Hepatocyte (in vitro differentiated cells): ENCODE data around the gene NRIP3. TPM values are rescaled to one million over a fixed set of nuclear protein-coding genes. Genes with fewer than 3 reads are reported as not detected.
A peak's percentile ranks its signal among the peaks of the same experiment; 100 is the strongest.

ENCODE experiments used
- DNase-seq: peaks from one replicate; pipeline ENCODE4 v3.0.0-alpha.2; 2016; ENCODE audit warnings: low spot score
- H2AFZ ChIP-seq: fragments of 200-600 bp; sonication (generic); 2 replicates; pipeline ENCODE4 v1.6.0; 2016; ENCODE audit warnings: antibody characterized with exemption, mild to moderate bottlenecking
- H3K27ac ChIP-seq: fragments of 200-600 bp; sonication (generic); 2 replicates; pipeline ENCODE4 v1.5.1; 2016; ENCODE audit warnings: mild to moderate bottlenecking
- H3K27me3 ChIP-seq: fragments of 200-600 bp; sonication (generic); 2 replicates; pipeline ENCODE4 v1.6.1; 2016
- H3K36me3 ChIP-seq: fragments of 200-600 bp; sonication (generic); replicated peaks from 2 replicates; pipeline ENCODE4 v1.5.1; 2016; ENCODE audit warnings: low read depth; ENCODE audit not compliant: insufficient read depth
- H3K4me1 ChIP-seq: fragments of 200-600 bp; sonication (generic); 2 replicates; pipeline ENCODE4 v1.5.1; 2016; ENCODE audit warnings: mild to moderate bottlenecking, moderate library complexity; ENCODE audit not compliant: insufficient read depth
- H3K4me2 ChIP-seq: fragments of 200-600 bp; sonication (generic); 2 replicates; pipeline ENCODE4 v1.6.0; 2016
- H3K4me3 ChIP-seq: fragments of 200-600 bp; sonication (generic); 2 replicates; pipeline ENCODE4 v1.5.1; 2016; ENCODE audit warnings: mild to moderate bottlenecking
- H3K79me2 ChIP-seq: fragments of 200-600 bp; sonication (generic); 2 replicates; pipeline ENCODE4 v1.6.0; 2017; ENCODE audit warnings: mild to moderate bottlenecking
- H3K9me2 ChIP-seq: fragments of 200-600 bp; sonication (generic); replicated peaks from 2 replicates; pipeline ENCODE4 v1.6.0; 2017; ENCODE audit warnings: mild to moderate bottlenecking; ENCODE audit not compliant: insufficient read depth
- H3K9me3 ChIP-seq: fragments of 200-600 bp; sonication (generic); 2 replicates; pipeline ENCODE4 v1.5.1; 2016; ENCODE audit warnings: low read depth, mild to moderate bottlenecking
- H4K20me1 ChIP-seq: fragments of 200-600 bp; sonication (generic); 2 replicates; pipeline ENCODE4 v1.6.0; 2016; ENCODE audit warnings: mild to moderate bottlenecking; ENCODE audit not compliant: insufficient read depth, poor library complexity, severe bottlenecking
- CTCF ChIP-seq: fragments of 200-600 bp; sonication (generic); IDR thresholded peaks from 2 replicates; pipeline ENCODE4 v1.5.1; 2016; ENCODE audit warnings: antibody characterized with exemption, mild to moderate bottlenecking; ENCODE audit not compliant: poor library complexity
- EZH2 ChIP-seq: fragments of 200-600 bp; sonication (generic); IDR thresholded peaks from 2 replicates; pipeline ENCODE4 v1.6.1; 2016; ENCODE audit warnings: antibody characterized with exemption, mild to moderate bottlenecking, borderline replicate concordance
- EZH2phosphoT487 ChIP-seq: fragments of 200-600 bp; sonication (generic); IDR thresholded peaks from one replicate; pipeline ENCODE4 v1.6.1; 2018; ENCODE audit warnings: antibody characterized with exemption, mild to moderate bottlenecking, low read depth, moderate library complexity; ENCODE audit not compliant: unreplicated experiment, severe bottlenecking
- WGBS: methylation state at CpG from one replicate; pipeline ENCODE4 v1.1.6; 2016; ENCODE audit warnings: low lambda C conversion rate; ENCODE audit errors: missing lambda C conversion rate; 5-methylcytosine and 5-hydroxymethylcytosine counted together
- polyA plus RNA-seq: library from polyadenylated mRNA; unstranded; fragments of >200 nt; fragmentation: Nextera tagmentation; extraction: Ambion mirVana; gene quantifications from 2 replicates; pipeline ENCODE4 v1.2.1, GENCODE V29; 2016
- total RNA-seq: library from RNA; depleted of rRNA; stranded (reverse); fragments of >200 nt; gene quantifications from 2 replicates; pipeline ENCODE4 v1.2.3, GENCODE V29; 2014

The NRIP3 gene
- total and polyA plus RNA-seq, 2 experiments from 2014 or later, result 2.4 to 2.9 TPM

DNA sequence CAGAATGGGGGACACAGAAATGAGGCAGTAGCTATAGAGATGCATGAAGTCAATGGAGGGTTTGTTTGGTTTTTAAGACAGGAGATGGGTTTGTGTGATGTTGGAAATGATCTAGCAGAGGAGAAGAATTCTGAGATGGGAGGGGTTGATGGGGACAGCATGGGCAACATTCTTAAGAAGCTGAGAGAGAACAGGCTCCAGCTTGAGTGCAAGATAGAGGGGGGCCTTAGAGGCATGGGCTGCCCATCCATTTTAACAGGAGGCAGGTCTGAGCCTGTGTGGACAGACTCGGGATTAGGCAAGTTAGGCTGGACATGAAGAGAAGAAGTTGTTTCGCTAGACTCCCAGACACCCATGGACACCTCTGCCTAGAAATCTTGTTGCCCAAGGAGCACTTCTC is 37.9 kb upstream of the NRIP3 start:
- WGBS, result 94% methylated on average over 2 of the region's 2 CpGs
- Histone ChIP-seq H3K9me2 (no peaks in the 10 kb centered on the region), H3K27me3 (no peaks in the 10 kb centered on the region), H3K27ac (no peak overlapping the region), H3K9me3 (no peaks in the 10 kb centered on the region), H3K79me2 (no peaks in the 10 kb centered on the region), H3K4me1 (peaks cover 1% of the 10 kb centered on the region), H4K20me1 (no peaks in the 10 kb centered on the region), H3K36me3 (no peaks in the 10 kb centered on the region), H2AFZ (no peak overlapping the region), H3K4me3 (no peak overlapping the region), H3K4me2 (no peak overlapping the region)
- no peak for TF ChIP-seq CTCF
- TF ChIP-seq EZH2, result no peak
- TF ChIP-seq EZH2phosphoT487, result no peak
- DNase-seq, result no peak

- TF ChIP-seq EZH2phosphoT487, result no peak
- TF ChIP-seq EZH2, result no peak
- no peak for TF ChIP-seq CTCF
- no peaks in the 10 kb centered on the region for H3K4me1 ChIP-seq
Observed at GRCh38 chr11:9040410-9040809, 36.6 kb upstream of the NRIP3 start.

GRCh38 chr11:9039863-9040262 is 36.1 kb upstream of the NRIP3 start:
- H3K79me2 ChIP-seq, result no peaks in the 10 kb centered on the region
- H3K36me3 ChIP-seq, result no peaks in the 10 kb centered on the region
- H3K4me1 ChIP-seq, result no peaks in the 10 kb centered on the region
- no peak overlapping the region for H2AFZ ChIP-seq
- 98% methylated on average over 19 of the region's 19 CpGs for WGBS
- no peak overlapping the region for H3K4me3 ChIP-seq
- no peak overlapping the region for H3K4me2 ChIP-seq
- H3K9me2 ChIP-seq, result no peaks in the 10 kb centered on the region
- no peaks in the 10 kb centered on the region for H3K9me3 ChIP-seq
- H4K20me1 ChIP-seq, result no peaks in the 10 kb centered on the region
- TF ChIP-seq EZH2 (no peak), EZH2phosphoT487 (no peak), CTCF (no peak)
- H3K27me3 ChIP-seq, result no peaks in the 10 kb centered on the region
- H3K27ac ChIP-seq, result no peak overlapping the region
- no peak for DNase-seq

More at GRCh38 chr11:9040410-9040809, 36.6 kb upstream of the NRIP3 start:
- H3K9me3 ChIP-seq, result no peaks in the 10 kb centered on the region
- H4K20me1 ChIP-seq, result no peaks in the 10 kb centered on the region
- no peak for DNase-seq
- H3K4me3 ChIP-seq, result no peak overlapping the region
- H3K27ac ChIP-seq, result no peak overlapping the region
- no peaks in the 10 kb centered on the region for H3K9me2 ChIP-seq
- H2AFZ ChIP-seq, result no peak overlapping the region
- 93% methylated on average over 7 of the region's 10 CpGs for WGBS
- H3K79me2 ChIP-seq, result no peaks in the 10 kb centered on the region
- H3K27me3 ChIP-seq, result no peaks in the 10 kb centered on the region
- H3K4me2 ChIP-seq, result no peak overlapping the region
- H3K36me3 ChIP-seq, result no peaks in the 10 kb centered on the region

DNA sequence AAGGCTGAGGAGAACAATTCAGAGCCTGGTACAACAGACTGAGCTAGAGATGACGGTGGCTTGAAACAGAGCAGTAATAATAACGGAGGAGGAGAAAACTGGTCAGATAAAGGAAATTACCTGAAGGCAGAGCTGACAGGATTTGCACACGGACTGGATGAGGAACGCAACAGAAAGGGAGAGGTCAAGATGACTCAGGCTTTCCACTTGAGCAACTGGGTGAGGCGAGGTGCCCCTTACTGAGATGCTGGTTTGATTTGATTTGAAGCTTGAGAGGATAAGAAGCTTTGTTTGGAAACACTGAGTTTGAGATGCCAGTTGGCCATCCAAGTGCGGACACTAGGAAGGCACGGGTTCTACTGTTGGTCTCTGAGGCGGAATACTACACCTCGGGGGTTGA is 35.4 kb upstream of the NRIP3 start:
- Histone ChIP-seq H3K4me1 (no peaks in the 10 kb centered on the region), H2AFZ (no peak overlapping the region), H4K20me1 (no peaks in the 10 kb centered on the region), H3K36me3 (no peaks in the 10 kb centered on the region), H3K4me2 (no peak overlapping the region), H3K4me3 (no peak overlapping the region), H3K9me2 (no peaks in the 10 kb centered on the region), H3K27me3 (no peaks in the 10 kb centered on the region), H3K27ac (no peak overlapping the region), H3K9me3 (no peaks in the 10 kb centered on the region), H3K79me2 (no peaks in the 10 kb centered on the region)
- no peak for TF ChIP-seq EZH2phosphoT487
- TF ChIP-seq CTCF, result no peak
- TF ChIP-seq EZH2, result no peak
- peak; percentile 24 for DNase-seq
- 95% methylated on average over 9 of the region's 9 CpGs for WGBS
